ENCODE measurements around the gene TESK2. TPM values are rescaled to one million over a fixed set of nuclear protein-coding genes. Genes with fewer than 3 reads are reported as not detected.

TESK2 gene
- total RNA-seq, 6 experiments from 2014 or later: 2.7 to 5.5 (median 4.3) TPM

- H3K27ac ChIP-seq: peak overlapping the region; percentile 48 to 67 (median 59)
- intact Hi-C loops (cut with DNase I): loop anchor here (5.0 to 10.0 kb wide), 3 partner anchors 132 to 205 kb away; partner anchors contain the start of gene TESK2 (in 1 of the 2)
- ATAC-seq (peak; percentile 72 to 82 (median 74)), DNase-seq (peak in 1 of 3 donors; percentile 42)
- H3K36me3 ChIP-seq: no peaks in the 10 kb centered on the region
- WGBS (ENCODE audit: insufficient coverage, low coverage, low lambda C conversion rate, missing lambda C conversion rate): 23% methylated on average over 7 of the region's 7 CpGs
- H3K4me1 ChIP-seq: peaks cover 0 to 22% (median 8%) of the 10 kb centered on the region in 4 donors
- TF ChIP-seq CTCF (IDR thresholded peaks at IDR 0.05) (peak; percentile 66 to 76 (median 68)), POLR2A (IDR thresholded peaks at IDR 0.05) (no peak)
- H3K9me3 ChIP-seq: no peaks in the 10 kb centered on the region
- H3K27me3 ChIP-seq: no peaks in the 10 kb centered on the region
- H3K4me3 ChIP-seq: no peak overlapping the region
Observed at GRCh38 chr1:45359882-45360513, 131.0 kb downstream of the TESK2 start.

GRCh38 chr1:45356186-45356585 is 134.8 kb downstream of the TESK2 start:
- H3K4me1 ChIP-seq: peaks cover 0 to 16% (median 8%) of the 10 kb centered on the region in 4 donors
- no peak overlapping the region for H3K27ac ChIP-seq
- WGBS (ENCODE audit: insufficient coverage, low coverage, low lambda C conversion rate, missing lambda C conversion rate): 95% methylated on average over 4 of the region's 4 CpGs
- H3K4me3 ChIP-seq: no peak overlapping the region
- no peak for DNase-seq
- no peak for ATAC-seq
- TF ChIP-seq POLR2A (IDR thresholded peaks at IDR 0.05) (no peak), CTCF (IDR thresholded peaks at IDR 0.05) (no peak)
- H3K36me3 ChIP-seq: no peaks in the 10 kb centered on the region
- H3K9me3 ChIP-seq: no peaks in the 10 kb centered on the region
- no peaks in the 10 kb centered on the region for H3K27me3 ChIP-seq
- intact Hi-C loops (cut with DNase I): loop anchor here (5.0 to 10.0 kb wide), 3 partner anchors 136 to 209 kb away; partner anchors contain the start of gene TESK2 (in 1 of the 2)

GRCh38 chr1:45355683-45356082 is 135.3 kb downstream of the TESK2 start:
- DNase-seq (no peak), ATAC-seq (no peak)
- Histone ChIP-seq H3K4me3 (no peak overlapping the region), H3K27ac (no peak overlapping the region), H3K4me1 (peaks cover 0 to 11% (median 6%) of the 10 kb centered on the region in 4 donors), H3K36me3 (no peaks in the 10 kb centered on the region), H3K27me3 (no peaks in the 10 kb centered on the region), H3K9me3 (no peaks in the 10 kb centered on the region)
- intact Hi-C loops (cut with DNase I): loop anchor here (5.0 to 10.0 kb wide), 3 partner anchors 137 to 209 kb away; partner anchors contain the start of gene TESK2 (in 1 of the 2)
- 50% methylated on average over 2 of the region's 2 CpGs for WGBS (ENCODE audit: insufficient coverage, low coverage, low lambda C conversion rate, missing lambda C conversion rate)
- TF ChIP-seq POLR2A (IDR thresholded peaks at IDR 0.05) (no peak), CTCF (IDR thresholded peaks at IDR 0.05) (no peak)

GRCh38 chr1:45354838-45355237 is 136.1 kb downstream of the TESK2 start:
- Histone ChIP-seq H3K4me3 (no peak overlapping the region), H3K27me3 (no peaks in the 10 kb centered on the region), H3K9me3 (no peaks in the 10 kb centered on the region), H3K4me1 (peaks cover 0 to 3% (median 1%) of the 10 kb centered on the region in 4 donors), H3K36me3 (no peaks in the 10 kb centered on the region), H3K27ac (no peak overlapping the region)
- TF ChIP-seq CTCF (IDR thresholded peaks at IDR 0.05) (no peak), POLR2A (IDR thresholded peaks at IDR 0.05) (no peak)
- intact Hi-C loops (cut with DNase I): loop anchor here (5.0 to 10.0 kb wide), 3 partner anchors 137 to 210 kb away; partner anchors contain the start of gene TESK2 (in 1 of the 2)
- ATAC-seq (no peak), DNase-seq (no peak)
- 100% methylated on average over 3 of the region's 4 CpGs for WGBS (ENCODE audit: insufficient coverage, low coverage, low lambda C conversion rate, missing lambda C conversion rate)

All from right lobe of liver (tissue), 6 donors.